ENCODE data around the gene N4BP2L2. TPM values are rescaled to one million over a fixed set of nuclear protein-coding genes. Genes with fewer than 3 reads are reported as not detected.

Gene N4BP2L2
- total and polyA plus RNA-seq, 2 donors (not counting 3 experiments of a cell fraction or from before 2014, with no cell fraction given): 21.7 to 101 TPM

- Histone ChIP-seq H3K9ac (replicated peaks; ENCODE audit: extremely low read depth, insufficient read depth, low read length) (no peak overlapping the region), H3K9me1 (replicated peaks; ENCODE audit: control insufficient read depth, extremely low read depth, insufficient read depth, low read length) (no peaks in the 10 kb centered on the region), H4K20me1 (replicated peaks; ENCODE audit: control insufficient read depth, extremely low read depth, insufficient read depth, low read length) (no peaks in the 10 kb centered on the region), H3K27me3 (ENCODE audit: control insufficient read depth in 2 of 2, insufficient read depth in 2 of 2, low read length in 2 of 2) (no peaks in the 10 kb centered on the region), H2AFZ (ENCODE audit: low read depth, low read length) (no peak overlapping the region), H3K4me2 (ENCODE audit: insufficient read depth, low read length) (no peak overlapping the region), H3K79me2 (ENCODE audit: control insufficient read depth, insufficient read depth, low read length) (no peaks in the 10 kb centered on the region), H3K9me3 (replicated peaks; ENCODE audit: control insufficient read depth, insufficient read depth, low read length) (no peaks in the 10 kb centered on the region), H3K4me1 (ENCODE audit: control insufficient read depth, extremely low read depth, insufficient read depth, low read length) (no peaks in the 10 kb centered on the region), H3K36me3 (ENCODE audit: control insufficient read depth in 2 of 2, extremely low read depth in 1 of 2, insufficient read depth in 2 of 2, low read length in 2 of 2) (peaks cover 0 to 4% of the 10 kb centered on the region in 2 experiments), H3K4me3 (replicated peaks in 1 of 3; ENCODE audit: insufficient read depth in 1 of 3, low read depth in 1 of 3, low read length in 3 of 3) (no peak overlapping the region), H3K27ac (ENCODE audit: insufficient read depth, low read depth, low read length) (no peak overlapping the region)
- ChIA-PET POLR2A (no interaction called here), CTCF (interaction anchor here (0.7 to 2.4 kb wide), 3 partner anchors 15 to 35 kb away, joined by 3 to 5 read pairs (median 5); partner anchors contain the start of gene N4BP2L2)
- FAIRE-seq (no peak), DNase-seq (ENCODE audit: low read depth, low spot score) (no peak)
- dilution Hi-C loops (cut with MboI; ENCODE audit: extremely low pct_ligation_motif_present, low sequenced_read_pairs): no loop called here
- TF ChIP-seq FOS (IDR thresholded peaks at IDR 0.05; ENCODE audit: borderline replicate concordance, insufficient read depth, low read length) (no peak), POLR2A (IDR thresholded peaks at IDR 0.05; ENCODE audit: low read depth, low read length) (no peak), MAX (IDR thresholded peaks at IDR 0.05; ENCODE audit: insufficient read depth, insufficient read length) (no peak), POLR2AphosphoS5 (IDR thresholded peaks at IDR 0.05; ENCODE audit: insufficient read depth, low read depth, low read length) (no peak), EZH2 (IDR thresholded peaks at IDR 0.05; ENCODE audit: borderline replicate concordance, low read depth, low read length, severe bottlenecking) (no peak), CTCF (IDR thresholded peaks at IDR 0.05; ENCODE audit: extremely low read depth in 1 of 2, insufficient read depth in 1 of 2, low read depth in 1 of 2, low read length in 2 of 2) (no peak), JUN (IDR thresholded peaks at IDR 0.05; ENCODE audit: borderline replicate concordance, insufficient read depth, insufficient read length, low read depth) (no peak), GATA2 (IDR thresholded peaks at IDR 0.05; ENCODE audit: insufficient read depth, insufficient read length, low read depth, low read length) (no peak), MYC (IDR thresholded peaks at IDR 0.05; ENCODE audit: low read depth, low read length) (no peak)
- intact Hi-C loops (cut with micrococcal nuclease): no loop called here
- BruUV-seq (replicated peaks): no TSS peak
Observed at GRCh38 chr13:32503727-32504126, 34.9 kb downstream of the N4BP2L2 start.
